Breast epithelium (tissue), 3 donors: ENCODE data around the gene NSMCE3.

ENCODE experiments used
- CTCF ChIP-seq, 3 donors: fragments of 450-650 bp; IDR thresholded peaks; one replicate each; pipeline ENCODE4 v1.5.1; 2016 to 2017; ENCODE audit warnings: antibody characterized with exemption in 3 of 3, mild to moderate bottlenecking in 3 of 3, moderate library complexity in 3 of 3
- POLR2A ChIP-seq: fragments of 450-650 bp; IDR thresholded peaks from one replicate; pipeline ENCODE4 v1.6.1; 2016; ENCODE audit warnings: antibody characterized with exemption, mild to moderate bottlenecking, moderate library complexity

- TF ChIP-seq CTCF (IDR thresholded peaks at IDR 0.05) (no peak), POLR2A (no peak)
Measured at GRCh38 chr15:29226436-29227208, 43.0 kb downstream of the NSMCE3 start.
